ENCODE measurements around the gene SFXN3. TPM values are rescaled to one million over a fixed set of nuclear protein-coding genes. Genes with fewer than 3 reads are reported as not detected.

SFXN3 gene
- total and polyA plus RNA-seq, 2 of the 13 experiments (the other 11 are each of a cell fraction or from before 2014, with no cell fraction given) = 16.8 to 71.5 TPM

GRCh38 chr10:101008823-101009423, 22.1 kb upstream of the SFXN3 start (continued):
- peak; percentile 47; the same call in 1 of the 2 replicates for TF ChIP-seq TFAP4 (IDR thresholded peaks at IDR 0.05; ENCODE audit: borderline replicate concordance, low read depth)
- no peak for TF ChIP-seq ZNF616 (CRISPR knock-in tag; IDR thresholded peaks at IDR 0.05; ENCODE audit: low read depth)
- no peak for TF ChIP-seq ZNF766 (CRISPR knock-in tag; IDR thresholded peaks at IDR 0.05; ENCODE audit: borderline replicate concordance)
- TF ChIP-seq ZNF280D (CRISPR knock-in tag; IDR thresholded peaks at IDR 0.05) = no peak
- peak; percentile 63 for TF ChIP-seq RBM39 (IDR thresholded peaks at IDR 0.05; ENCODE audit: low read depth, low read length, poor library complexity, severe bottlenecking)
- TF ChIP-seq ZNF550 (CRISPR knock-in tag; IDR thresholded peaks at IDR 0.05; ENCODE audit: borderline replicate concordance) = no peak
- 0 out of 2 replicates have a peak, but pooled peaks have one; percentile 41 for TF ChIP-seq ZNF563 (CRISPR knock-in tag; IDR thresholded peaks at IDR 0.05)
- TF ChIP-seq ZNF281 (CRISPR knock-in tag; IDR thresholded peaks at IDR 0.05; ENCODE audit: borderline replicate concordance) = peak; percentile 99
- peak; percentile 59 for TF ChIP-seq NCOA2 (CRISPR knock-in tag; IDR thresholded peaks at IDR 0.05)
- TF ChIP-seq HNRNPH1 (optimal IDR thresholded peaks at IDR 0.05; ENCODE audit: low read depth, low read length) = no peak
- peak; percentile 25; the same call in 1 of the 2 replicates for TF ChIP-seq MXD3 (CRISPR knock-in tag; IDR thresholded peaks at IDR 0.05)
- no peak for TF ChIP-seq DR1 (CRISPR knock-in tag; IDR thresholded peaks at IDR 0.05)
- TF ChIP-seq SAP130 (CRISPR knock-in tag; IDR thresholded peaks at IDR 0.05; ENCODE audit: low read depth) = peak; percentile 68
- no peak for TF ChIP-seq CBX2 (IDR thresholded peaks at IDR 0.05; ENCODE audit: low read depth, low read length)
- TF ChIP-seq CBX2 (CRISPR knock-in tag; IDR thresholded peaks at IDR 0.05; ENCODE audit: low read depth) = no peak
- no peak for TF ChIP-seq ZNF597 (CRISPR knock-in tag; IDR thresholded peaks at IDR 0.05)
- peak; percentile 90; the same call in 1 of the 2 replicates for TF ChIP-seq SOX5 (CRISPR knock-in tag; IDR thresholded peaks at IDR 0.05; ENCODE audit: borderline replicate concordance)
- no peak for TF ChIP-seq PHF20 (CRISPR knock-in tag; IDR thresholded peaks at IDR 0.05)
